Sigmoid colon (tissue), 7 donors: ENCODE results near the gene KLHL42. TPM values are rescaled to one million over a fixed set of nuclear protein-coding genes. Genes with fewer than 3 reads are reported as not detected.
"Not testable (repeated sequence)": the region's sequence is repeated elsewhere in the genome, so short reads cannot be mapped to it uniquely, and the experiment has no call there.

Experiments used
- DNase-seq: peaks from one replicate; pipeline ENCODE4 v3.0.0-alpha.2; 2019
- H3K27ac ChIP-seq, 4 donors: fragments of 200-600 bp; sonication (generic); one replicate each; pipeline ENCODE4 v1.5.1; 2016 to 2019; ENCODE audit warnings: mild to moderate bottlenecking in 1 of 4
- H3K27me3 ChIP-seq, 3 donors: fragments of 200-600 bp; sonication (generic); one replicate each; pipeline ENCODE4 v1.5.1; 2019; ENCODE audit warnings: mild to moderate bottlenecking in 1 of 3
- H3K36me3 ChIP-seq, 4 donors: fragments of 200-600 bp; sonication (generic); one replicate each; pipeline ENCODE4 v1.5.1; 2016 to 2019
- H3K4me1 ChIP-seq, 4 donors: fragments of 200-600 bp; sonication (generic); one replicate each; pipeline ENCODE4 v1.5.1; 2017 to 2019
- H3K4me3 ChIP-seq, 4 donors: fragments of 200-600 bp; sonication (generic); one replicate each; pipeline ENCODE4 v1.5.1; 2017 to 2019; ENCODE audit warnings: mild to moderate bottlenecking in 2 of 4, moderate library complexity in 1 of 4
- H3K9me3 ChIP-seq, 4 donors: fragments of 200-600 bp in 3 of 4; sonication (generic) in 3 of 4; one replicate each; pipeline versions ENCODE4 v1.5.1 to v1.6.1; 2013 to 2019
- EP300 ChIP-seq, 4 donors: sonication (generic); formaldehyde crosslinking; IDR thresholded peaks; one replicate each; pipeline ENCODE4 v1.6.1; 2017; ENCODE audit warnings: antibody characterized with exemption in 4 of 4
- POLR2A ChIP-seq, 2 donors: fragments of 450-650 bp; IDR thresholded peaks; one replicate each; pipeline ENCODE4 v1.6.1; 2016; ENCODE audit warnings: antibody characterized with exemption in 2 of 2, mild to moderate bottlenecking in 2 of 2, moderate library complexity in 2 of 2
- POLR2AphosphoS5 ChIP-seq, 4 donors: sonication (generic); formaldehyde crosslinking; IDR thresholded peaks; one replicate each; pipeline ENCODE4 v1.6.1; 2017; ENCODE audit warnings: antibody characterized with exemption in 4 of 4
- WGBS, 2 donors: extraction: QIAGEN DNeasy Blood & Tissue Kit; methylation state at CpG; one replicate each; pipeline ENCODE4 v1.1.7; 2013; 5-methylcytosine and 5-hydroxymethylcytosine counted together
- intact Hi-C: fragments of 100-400 bp; cut with DNase I; formaldehyde crosslinking; loops from one replicate; pipeline ENCODE4 v1.15.1; 2023
- polyA plus RNA-seq, 3 donors: library from polyadenylated mRNA; stranded (reverse); fragments of 200-250 nt; gene quantifications; one replicate each; pipeline ENCODE4 v1.2.3, GENCODE V29; 2013
- total RNA-seq, 4 donors: library from RNA; depleted of rRNA; stranded (reverse); fragments of >200 nt; gene quantifications; one replicate each; pipeline ENCODE4 v1.1.0, GENCODE V29; 2016
- TF ChIP-seq, protein P1 (sequence below), 4 experiments: fragments of 450-650 bp in 3 of 4; fragments of 200-600 bp in 1 of 4; IDR thresholded peaks; one replicate each; pipeline ENCODE4 v1.5.1; 2016 to 2019; ENCODE audit warnings: antibody characterized with exemption in 4 of 4, mild to moderate bottlenecking in 3 of 4, moderate library complexity in 2 of 4
- donor health status: healthy with polysubstance abuse.
- donor health status: Bipolar disorder and iron deficiency.
- donor health status: healthy.

Gene KLHL42
- total and polyA plus RNA-seq, 7 donors = 3.6 to 78.1 (median 60.7) TPM

DNA sequence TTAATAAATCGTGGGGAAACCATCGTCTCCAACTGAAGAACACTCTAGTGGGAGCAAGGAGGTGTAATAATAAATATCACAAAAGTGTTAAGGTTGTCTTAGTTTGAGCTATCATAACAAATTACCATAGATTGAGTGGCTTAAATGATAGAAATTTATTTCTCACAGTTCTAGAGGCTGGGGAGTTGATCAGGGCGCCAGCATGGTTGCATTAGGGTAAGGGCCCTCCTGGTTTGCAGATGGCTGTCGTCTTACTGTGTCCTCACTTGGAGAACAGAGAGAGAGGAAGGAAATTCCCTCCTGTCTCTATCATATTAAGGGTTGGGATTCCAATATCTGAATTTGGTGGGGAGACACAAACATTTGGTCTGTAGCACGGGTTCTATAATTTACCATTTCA is 36.4 kb upstream of the KLHL42 start:
- no peak overlapping the region for H3K27ac ChIP-seq
- WGBS, 2 donors = 95 to 97% methylated on average over 5 of the region's 5 CpGs
- H3K36me3 ChIP-seq = peaks cover 0 to 56% (median 0%) of the 10 kb centered on the region in 4 donors
- no peak for TF ChIP-seq EP300 (IDR thresholded peaks at IDR 0.05)
- no peak for TF ChIP-seq POLR2AphosphoS5 (IDR thresholded peaks at IDR 0.05)
- TF ChIP-seq, protein P1, sequence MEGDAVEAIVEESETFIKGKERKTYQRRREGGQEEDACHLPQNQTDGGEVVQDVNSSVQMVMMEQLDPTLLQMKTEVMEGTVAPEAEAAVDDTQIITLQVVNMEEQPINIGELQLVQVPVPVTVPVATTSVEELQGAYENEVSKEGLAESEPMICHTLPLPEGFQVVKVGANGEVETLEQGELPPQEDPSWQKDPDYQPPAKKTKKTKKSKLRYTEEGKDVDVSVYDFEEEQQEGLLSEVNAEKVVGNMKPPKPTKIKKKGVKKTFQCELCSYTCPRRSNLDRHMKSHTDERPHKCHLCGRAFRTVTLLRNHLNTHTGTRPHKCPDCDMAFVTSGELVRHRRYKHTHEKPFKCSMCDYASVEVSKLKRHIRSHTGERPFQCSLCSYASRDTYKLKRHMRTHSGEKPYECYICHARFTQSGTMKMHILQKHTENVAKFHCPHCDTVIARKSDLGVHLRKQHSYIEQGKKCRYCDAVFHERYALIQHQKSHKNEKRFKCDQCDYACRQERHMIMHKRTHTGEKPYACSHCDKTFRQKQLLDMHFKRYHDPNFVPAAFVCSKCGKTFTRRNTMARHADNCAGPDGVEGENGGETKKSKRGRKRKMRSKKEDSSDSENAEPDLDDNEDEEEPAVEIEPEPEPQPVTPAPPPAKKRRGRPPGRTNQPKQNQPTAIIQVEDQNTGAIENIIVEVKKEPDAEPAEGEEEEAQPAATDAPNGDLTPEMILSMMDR (IDR thresholded peaks at IDR 0.05) = no peak
- no peak for TF ChIP-seq POLR2A (IDR thresholded peaks at IDR 0.05)
- no peaks in the 10 kb centered on the region for H3K9me3 ChIP-seq
- no peaks in the 10 kb centered on the region for H3K27me3 ChIP-seq
- DNase-seq = no peak
- H3K4me3 ChIP-seq = no peak overlapping the region
- intact Hi-C loops = no loop called here
- peaks cover 0 to 19% (median 15%) of the 10 kb centered on the region in 4 donors for H3K4me1 ChIP-seq

DNA sequence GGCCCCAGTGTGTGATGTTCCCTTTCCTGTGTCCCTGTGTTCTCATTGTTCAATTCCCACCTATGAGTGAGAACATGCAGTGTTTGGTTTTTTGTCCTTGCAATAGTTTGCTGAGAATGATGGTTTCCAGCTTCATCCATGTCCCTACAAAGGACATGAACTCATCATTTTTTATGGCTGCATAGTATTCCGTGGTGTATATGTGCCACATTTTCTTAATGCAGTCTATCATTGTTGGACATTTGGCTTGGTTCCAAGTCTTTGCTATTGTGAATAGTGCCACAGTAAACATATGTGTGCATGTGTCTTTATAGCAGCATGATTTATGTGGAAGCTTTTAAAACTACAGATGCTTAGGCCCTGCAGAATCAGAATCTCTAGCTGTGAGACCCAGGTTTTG is 34.3 kb upstream of the KLHL42 start:
- not testable (repeated sequence) for H3K27me3 ChIP-seq, H3K4me3 ChIP-seq, DNase-seq, H3K9me3 ChIP-seq, H3K27ac ChIP-seq
- intact Hi-C loops = loop anchor here (5.0 kb wide), 1 partner anchor 77 kb away; no protein-coding TSS in a partner anchor
- peaks cover 0 to 36% (median 0%) of the 10 kb centered on the region in 4 donors for H3K36me3 ChIP-seq
- peaks cover 0 to 22% (median 18%) of the 10 kb centered on the region in 4 donors for H3K4me1 ChIP-seq
- WGBS, 2 donors = 68 to 79% methylated on average over 1 of the region's 1 CpG

DNA sequence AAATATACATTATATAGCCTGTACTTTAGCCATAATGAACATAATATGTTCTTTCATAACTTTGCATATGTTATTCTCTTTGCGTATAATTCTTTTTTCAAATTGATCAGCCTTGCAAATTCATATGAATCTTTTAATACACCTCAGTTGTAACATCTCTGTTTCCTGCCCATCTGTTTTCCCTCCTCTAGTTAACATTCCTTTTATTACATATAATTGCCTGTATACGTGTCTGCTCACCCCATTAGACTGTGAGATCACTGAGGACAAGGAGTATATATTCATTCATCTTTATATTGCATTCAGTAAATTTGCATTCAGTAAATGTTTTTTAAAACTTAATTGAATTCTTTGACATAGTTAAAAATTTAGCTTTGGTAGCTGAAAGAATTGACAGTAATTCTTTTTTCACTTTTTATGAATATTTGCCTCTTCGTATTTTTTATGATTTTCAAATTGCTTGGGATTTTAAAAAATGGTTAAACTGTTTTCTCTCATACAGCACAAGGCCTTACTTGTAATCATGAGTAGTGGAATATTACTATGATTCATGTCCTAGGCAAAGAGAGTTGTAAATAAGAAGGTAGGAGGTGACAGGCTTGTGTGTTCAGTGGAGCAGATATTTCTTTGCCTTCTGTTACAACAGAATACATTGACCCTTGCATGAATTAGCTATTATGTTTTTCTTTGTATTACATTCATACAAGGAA is 32.8 kb upstream of the KLHL42 start:
- intact Hi-C loops = loop anchor here (5.0 kb wide), 1 partner anchor 75 kb away; no protein-coding TSS in a partner anchor
- DNase-seq = no peak
- WGBS, 2 donors = 38 to 79% methylated on average over 3 of the region's 3 CpGs
- H3K4me1 ChIP-seq = peaks cover 0 to 22% (median 18%) of the 10 kb centered on the region in 4 donors
- TF ChIP-seq POLR2A (IDR thresholded peaks at IDR 0.05) = no peak
- TF ChIP-seq POLR2AphosphoS5 (IDR thresholded peaks at IDR 0.05) = peak; percentile 18 to 45 (median 36)
- TF ChIP-seq, protein P1 (IDR thresholded peaks at IDR 0.05) = no peak
- no peak for TF ChIP-seq EP300 (IDR thresholded peaks at IDR 0.05)
- H3K4me3 ChIP-seq = no peak overlapping the region
- H3K27me3 ChIP-seq = no peaks in the 10 kb centered on the region
- no peaks in the 10 kb centered on the region for H3K9me3 ChIP-seq
- H3K27ac ChIP-seq = peak overlapping the region; percentile 55 to 88 (median 76)
- peaks cover 0 to 32% (median 0%) of the 10 kb centered on the region in 4 donors for H3K36me3 ChIP-seq

DNA sequence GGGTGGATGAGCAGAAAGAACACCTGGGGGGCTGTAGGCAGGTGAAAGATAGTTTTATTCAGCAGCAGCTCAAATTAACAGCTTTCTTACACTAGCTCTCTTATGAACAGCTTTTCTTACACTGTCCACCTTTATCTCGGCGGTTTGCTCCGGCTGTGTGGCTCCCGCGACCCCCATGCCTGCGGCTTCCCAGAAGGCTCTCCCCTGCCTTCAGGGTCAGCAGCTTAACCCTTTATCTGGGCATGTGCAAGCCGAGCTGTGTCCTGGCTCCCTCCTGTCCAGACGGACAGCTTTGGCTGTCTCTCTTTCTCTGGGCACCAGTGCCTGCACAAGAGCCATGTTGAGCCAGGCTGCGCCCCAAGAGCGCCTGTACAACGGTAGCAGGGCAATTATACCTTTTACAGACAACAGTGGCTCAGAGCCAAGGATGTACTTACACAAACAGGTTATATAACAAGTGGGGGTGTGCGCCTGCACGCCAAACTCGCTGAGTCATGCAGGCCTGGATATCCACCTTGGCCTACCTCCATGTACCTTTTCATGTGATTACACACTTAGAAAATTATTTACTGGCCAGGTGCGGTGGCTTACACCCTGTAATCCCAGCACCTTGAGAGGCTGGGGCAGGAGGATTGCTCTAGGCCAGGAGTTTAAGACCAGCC is 28.5 kb upstream of the KLHL42 start:
- no peak overlapping the region for H3K4me3 ChIP-seq
- peaks cover 0 to 22% (median 18%) of the 10 kb centered on the region in 4 donors for H3K4me1 ChIP-seq
- peaks cover 0 to 26% (median 8%) of the 10 kb centered on the region in 4 donors for H3K36me3 ChIP-seq
- no peak for TF ChIP-seq POLR2A (IDR thresholded peaks at IDR 0.05)
- no peak for TF ChIP-seq EP300 (IDR thresholded peaks at IDR 0.05)
- no peak for TF ChIP-seq POLR2AphosphoS5 (IDR thresholded peaks at IDR 0.05)
- TF ChIP-seq, protein P1 (IDR thresholded peaks at IDR 0.05) = no peak
- DNase-seq = no peak
- no peaks in the 10 kb centered on the region for H3K9me3 ChIP-seq
- H3K27ac ChIP-seq = no peak overlapping the region
- H3K27me3 ChIP-seq = no peaks in the 10 kb centered on the region
- WGBS, 2 donors = 52 to 79% methylated on average over 15 of the region's 15 CpGs
- intact Hi-C loops = no loop called here

DNA sequence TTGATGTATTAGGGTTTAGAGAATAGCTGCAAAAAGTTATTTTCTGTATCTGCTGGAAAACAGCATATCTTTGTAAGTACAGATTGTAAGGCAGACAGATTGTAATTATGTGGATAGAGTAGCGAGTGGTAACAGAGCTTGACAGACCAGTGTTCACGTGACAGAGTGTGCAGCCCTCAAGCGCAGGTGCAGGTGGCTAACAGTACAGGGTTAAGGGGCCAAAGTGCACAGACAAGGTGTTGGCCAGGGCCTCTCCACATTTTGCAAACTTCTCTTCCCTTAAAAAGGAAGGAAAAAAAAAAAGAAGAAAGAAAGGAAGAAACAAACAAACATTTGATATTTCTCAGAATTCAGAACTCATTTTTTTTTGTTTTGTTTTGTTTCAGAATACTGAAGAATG is 25.2 kb upstream of the KLHL42 start:
- Histone ChIP-seq H3K4me3 (no peak overlapping the region), H3K27me3 (no peaks in the 10 kb centered on the region), H3K9me3 (no peaks in the 10 kb centered on the region), H3K27ac (no peak overlapping the region), H3K36me3 (peaks cover 0 to 31% (median 9%) of the 10 kb centered on the region in 4 donors), H3K4me1 (no peaks in the 10 kb centered on the region)
- no peak for DNase-seq
- 23 to 70% methylated on average over 3 of the region's 3 CpGs for WGBS, 2 donors
- intact Hi-C loops = no loop called here
- TF ChIP-seq POLR2AphosphoS5 (IDR thresholded peaks at IDR 0.05) = no peak
- no peak for TF ChIP-seq EP300 (IDR thresholded peaks at IDR 0.05)
- TF ChIP-seq POLR2A (IDR thresholded peaks at IDR 0.05) = no peak
- TF ChIP-seq, protein P1 (IDR thresholded peaks at IDR 0.05) = no peak
